Measurements from ENCODE around the gene SLC7A8. TPM values are rescaled to one million over a fixed set of nuclear protein-coding genes. Genes with fewer than 3 reads are reported as not detected.

Gene SLC7A8
- total RNA-seq, 1 experiment from 2014 or later = 0.13 TPM

DNA sequence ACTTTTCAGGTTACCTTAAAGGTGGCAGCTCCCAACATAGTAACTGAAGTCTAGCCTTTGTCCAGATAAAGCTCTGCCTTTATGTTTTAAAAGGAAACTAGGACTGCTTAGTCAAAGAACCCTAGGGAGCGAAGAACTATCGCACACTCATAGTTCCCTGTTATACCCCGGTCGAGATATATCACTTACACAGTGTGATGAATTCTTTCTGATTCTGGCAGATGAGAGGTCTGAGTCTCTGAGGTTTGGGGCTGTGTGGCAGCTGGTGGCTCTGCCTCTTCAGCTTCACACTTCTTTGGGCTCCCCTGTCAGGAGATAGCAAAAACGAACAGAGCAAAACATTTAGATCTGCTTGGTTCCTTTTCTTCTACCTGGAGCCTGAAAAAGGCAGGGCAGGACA, 105.5 kb downstream of the SLC7A8 start:
- no peaks in the 10 kb centered on the region for H3K27me3 ChIP-seq
- H3K9me3 ChIP-seq = no peaks in the 10 kb centered on the region
- DNase-seq = no peak
- H3K36me3 ChIP-seq = peaks cover 67% of the 10 kb centered on the region
- no peak overlapping the region for H3K4me3 ChIP-seq

GRCh38 chr14:23076785-23077408, 106.6 kb downstream of the SLC7A8 start:
- no peak for DNase-seq
- H3K36me3 ChIP-seq = peaks cover 67% of the 10 kb centered on the region
- H3K27me3 ChIP-seq = no peaks in the 10 kb centered on the region
- no peaks in the 10 kb centered on the region for H3K9me3 ChIP-seq
- no peak overlapping the region for H3K4me3 ChIP-seq

Other genes with a start within 250 kb of the SLC7A8 start
- gene HAUS4, start 226.6 kb downstream of the SLC7A8 start, total RNA-seq (2014; rRNA removed; shearing (Covaris generic); ENCODE audit: low replicate concordance) = 41.3 and 76.1 TPM in 2 replicates
- 60.8 and 69.6 TPM in 2 replicates for gene AJUBA, start 201.1 kb downstream of the SLC7A8 start, total RNA-seq (2014; rRNA removed; shearing (Covaris generic); ENCODE audit: low replicate concordance)
- 3.7 and 12.3 TPM in 2 replicates for gene C14orf93, start 173.5 kb downstream of the SLC7A8 start, total RNA-seq (2014; rRNA removed; shearing (Covaris generic); ENCODE audit: low replicate concordance)
- gene PSMB5, start 148.8 kb downstream of the SLC7A8 start, total RNA-seq (2014; rRNA removed; shearing (Covaris generic); ENCODE audit: low replicate concordance) = 170 and 273 TPM in 2 replicates
- gene PSMB11, start 141.4 kb downstream of the SLC7A8 start, total RNA-seq (2014; rRNA removed; shearing (Covaris generic); ENCODE audit: low replicate concordance) = not detected in 2 replicates
- 1.4 and 1.9 TPM in 2 replicates for gene CDH24, start 126.1 kb downstream of the SLC7A8 start, total RNA-seq (2014; rRNA removed; shearing (Covaris generic); ENCODE audit: low replicate concordance)
- 39.7 and 52.2 TPM in 2 replicates for gene ACIN1, start 88.5 kb downstream of the SLC7A8 start, total RNA-seq (2014; rRNA removed; shearing (Covaris generic); ENCODE audit: low replicate concordance)
- 9.6 and 22.8 TPM in 2 replicates for gene C14orf119, start 88.2 kb downstream of the SLC7A8 start, total RNA-seq (2014; rRNA removed; shearing (Covaris generic); ENCODE audit: low replicate concordance)
- gene CIROP, start 78.7 kb downstream of the SLC7A8 start, total RNA-seq (2014; rRNA removed; shearing (Covaris generic); ENCODE audit: low replicate concordance) = not detected in 2 replicates
- gene CEBPE, start 64.4 kb downstream of the SLC7A8 start, total RNA-seq (2014; rRNA removed; shearing (Covaris generic); ENCODE audit: low replicate concordance) = not detected in 2 replicates
- gene RNF212B, start 54.3 kb upstream of the SLC7A8 start, total RNA-seq (2014; rRNA removed; shearing (Covaris generic); ENCODE audit: low replicate concordance) = not detected in 2 replicates
- 0.76 and 1.4 TPM in 2 replicates for gene HOMEZ, start 102.5 kb upstream of the SLC7A8 start, total RNA-seq (2014; rRNA removed; shearing (Covaris generic); ENCODE audit: low replicate concordance)
- 0.30 TPM in 1 of 2 replicates, not detected in the other for gene PPP1R3E, start 119.2 kb upstream of the SLC7A8 start, total RNA-seq (2014; rRNA removed; shearing (Covaris generic); ENCODE audit: low replicate concordance)
- gene BCL2L2, start 123.2 kb upstream of the SLC7A8 start, total RNA-seq (2014; rRNA removed; shearing (Covaris generic); ENCODE audit: low replicate concordance) = 7.1 and 10.7 TPM in 2 replicates
- gene PABPN1, start 137.8 kb upstream of the SLC7A8 start, total RNA-seq (2014; rRNA removed; shearing (Covaris generic); ENCODE audit: low replicate concordance) = 48.3 and 89.9 TPM in 2 replicates
- gene SLC22A17, start 169.2 kb upstream of the SLC7A8 start, total RNA-seq (2014; rRNA removed; shearing (Covaris generic); ENCODE audit: low replicate concordance) = 6.1 TPM in 1 of 2 replicates, not detected in the other
- gene EFS, start 181.5 kb upstream of the SLC7A8 start, total RNA-seq (2014; rRNA removed; shearing (Covaris generic); ENCODE audit: low replicate concordance) = 7.5 and 9.0 TPM in 2 replicates
- gene IL25, start 189.1 kb upstream of the SLC7A8 start, total RNA-seq (2014; rRNA removed; shearing (Covaris generic); ENCODE audit: low replicate concordance) = not detected in 2 replicates
- gene CMTM5, start 193.4 kb upstream of the SLC7A8 start, total RNA-seq (2014; rRNA removed; shearing (Covaris generic); ENCODE audit: low replicate concordance) = not detected in 2 replicates
- not detected in 2 replicates for gene MYH6, start 224.6 kb upstream of the SLC7A8 start, total RNA-seq (2014; rRNA removed; shearing (Covaris generic); ENCODE audit: low replicate concordance)

All from MG63 (cell line).